Fibroblast of the conjunctiva (primary cell): ENCODE results near the gene WDR59.
"Not testable (repeated sequence)": the region's sequence is repeated elsewhere in the genome, so short reads cannot be mapped to it uniquely, and the experiment has no call there.

Experiments
- DNase-seq: peaks from one replicate; pipeline ENCODE4 v3.0.0-alpha.2; 2010; ENCODE audit warnings: low read depth

Gene WDR59

DNA sequence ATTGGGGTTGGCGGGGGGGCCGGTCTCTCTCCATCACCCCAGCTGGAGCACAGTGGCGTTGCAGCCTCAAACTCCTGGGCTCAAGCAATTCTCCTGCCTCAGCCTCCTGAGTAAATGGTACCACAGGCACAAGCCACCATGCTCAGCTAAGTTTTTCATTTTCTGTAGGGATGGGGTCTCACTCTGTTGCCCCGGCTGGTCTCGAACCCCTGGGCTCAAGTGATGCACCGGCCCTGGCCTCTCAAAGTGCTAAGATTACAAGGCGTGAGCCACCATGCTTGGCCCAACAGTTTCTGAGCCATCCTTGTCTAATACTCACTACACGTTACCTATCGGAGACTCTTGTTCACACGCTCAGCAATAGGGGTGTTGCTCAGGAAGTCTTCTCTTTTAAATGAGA, 11.6 kb downstream of the WDR59 start:
- no peak for DNase-seq

DNA sequence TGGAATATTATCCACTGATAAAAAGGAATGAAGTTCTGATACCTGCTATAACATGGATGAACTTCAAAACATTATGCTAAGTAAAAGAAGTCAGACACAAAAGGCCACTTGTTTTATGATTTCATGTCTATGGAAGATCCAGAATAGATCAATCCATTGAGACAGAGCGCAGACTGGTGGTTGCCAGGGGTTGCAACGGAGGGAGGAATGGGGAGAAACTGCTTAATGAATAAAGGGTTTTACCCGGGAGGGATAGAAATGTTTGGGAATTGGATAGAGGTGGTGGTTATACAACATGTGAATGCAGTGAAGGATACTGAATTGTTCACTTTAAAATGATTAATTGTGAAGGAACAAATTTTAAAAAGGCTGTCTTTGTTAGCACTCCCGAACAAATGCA, 30.2 kb downstream of the WDR59 start:
- DNase-seq, result no peak

DNA sequence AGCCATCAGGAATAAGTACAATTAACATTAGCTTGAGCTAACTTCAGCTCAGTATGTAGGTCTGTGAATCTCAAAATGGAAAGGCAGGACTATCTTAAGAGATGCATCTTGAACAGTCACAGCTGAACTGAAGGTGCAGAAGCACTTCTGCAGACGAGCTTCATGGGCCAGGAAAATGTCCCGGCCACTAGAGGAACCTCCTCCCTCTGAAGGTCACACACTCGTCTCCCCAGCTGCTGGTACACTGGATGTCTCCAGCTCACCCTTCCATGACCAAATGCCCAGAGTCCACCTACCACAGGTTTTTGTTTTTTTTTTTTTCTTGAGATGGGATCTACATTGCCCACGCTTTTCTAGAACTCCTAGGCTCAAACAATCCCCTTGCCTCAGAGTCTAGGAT, 33.2 kb downstream of the WDR59 start:
- no peak for DNase-seq

DNA sequence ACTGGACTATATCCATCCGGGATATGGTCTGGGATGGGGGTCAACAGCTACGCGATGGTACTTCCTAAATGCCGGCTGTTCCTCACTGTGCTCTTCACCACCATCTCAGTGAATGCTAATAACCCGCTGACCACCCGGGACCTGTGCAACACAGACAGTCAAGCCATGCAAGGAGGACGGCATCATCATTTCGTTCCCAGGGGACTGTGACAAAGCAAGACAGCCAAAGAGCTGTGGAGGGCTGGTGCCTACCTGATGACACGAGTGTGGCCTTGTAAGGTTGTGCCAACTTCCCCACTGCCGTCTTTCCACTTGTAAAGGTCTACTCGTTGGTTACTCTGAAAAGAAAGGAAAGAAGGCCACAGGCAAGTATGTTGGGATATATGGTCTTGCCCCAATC, 33.7 kb downstream of the WDR59 start:
- DNase-seq, result no peak

DNA sequence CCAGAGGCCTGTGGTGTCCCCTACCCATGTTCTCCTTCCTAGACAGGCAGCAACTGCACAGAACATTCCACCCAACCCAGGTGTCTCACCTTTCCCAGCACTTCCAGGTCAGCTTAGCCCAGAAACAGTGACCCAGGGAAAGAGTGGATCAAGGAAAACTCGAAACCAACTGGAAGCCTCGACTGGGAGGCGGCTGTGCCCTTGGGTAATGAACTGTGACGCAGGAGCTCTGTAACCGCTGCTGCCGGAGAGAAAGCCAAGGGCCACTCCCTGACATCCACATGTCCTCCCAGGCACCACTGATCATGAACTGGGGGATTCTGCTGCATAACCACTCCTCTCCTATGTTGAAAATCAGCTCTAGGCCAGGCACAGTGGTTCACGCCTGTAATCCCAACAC, 34.4 kb downstream of the WDR59 start:
- no peak for DNase-seq

DNA sequence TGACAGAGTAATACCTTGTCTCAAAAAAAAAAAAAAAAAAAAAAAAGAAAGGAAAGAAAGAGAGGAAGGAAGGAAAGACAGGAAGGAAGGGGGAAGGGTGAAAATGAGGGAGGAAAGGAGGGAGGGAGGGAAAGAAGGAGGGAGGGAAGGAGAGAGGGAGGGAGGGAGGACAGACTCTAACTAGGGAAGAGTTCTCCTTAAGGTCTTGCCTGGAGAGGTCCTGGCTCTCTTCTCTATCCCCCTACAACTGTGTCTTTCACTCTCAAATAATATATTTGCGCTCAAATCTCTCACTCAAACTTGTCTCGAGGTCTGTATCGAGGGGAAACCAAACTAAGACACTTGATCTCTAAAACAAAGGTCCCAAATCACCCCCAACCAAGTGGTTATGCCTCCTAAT, 35.6 kb downstream of the WDR59 start:
- no peak for DNase-seq

DNA sequence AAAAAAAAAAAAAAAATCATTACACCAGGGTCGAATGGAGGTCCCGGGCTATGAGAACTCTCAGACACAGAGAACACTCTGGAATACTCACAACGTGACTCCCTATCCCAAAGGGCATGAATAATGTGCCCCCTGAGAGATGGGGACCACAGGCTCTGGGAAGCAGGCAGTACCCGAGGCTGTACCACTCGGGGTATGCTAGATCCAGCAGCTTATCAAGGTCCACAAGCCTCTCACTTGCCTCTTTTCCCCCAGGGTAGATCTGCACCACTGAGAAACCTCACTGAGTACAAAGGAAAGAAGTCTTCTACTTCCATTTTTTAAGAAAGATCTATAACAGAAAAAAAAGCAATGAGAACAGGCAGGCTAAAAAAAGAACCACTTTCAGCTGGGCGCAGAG, 40.5 kb downstream of the WDR59 start:
- no peak for DNase-seq

DNA sequence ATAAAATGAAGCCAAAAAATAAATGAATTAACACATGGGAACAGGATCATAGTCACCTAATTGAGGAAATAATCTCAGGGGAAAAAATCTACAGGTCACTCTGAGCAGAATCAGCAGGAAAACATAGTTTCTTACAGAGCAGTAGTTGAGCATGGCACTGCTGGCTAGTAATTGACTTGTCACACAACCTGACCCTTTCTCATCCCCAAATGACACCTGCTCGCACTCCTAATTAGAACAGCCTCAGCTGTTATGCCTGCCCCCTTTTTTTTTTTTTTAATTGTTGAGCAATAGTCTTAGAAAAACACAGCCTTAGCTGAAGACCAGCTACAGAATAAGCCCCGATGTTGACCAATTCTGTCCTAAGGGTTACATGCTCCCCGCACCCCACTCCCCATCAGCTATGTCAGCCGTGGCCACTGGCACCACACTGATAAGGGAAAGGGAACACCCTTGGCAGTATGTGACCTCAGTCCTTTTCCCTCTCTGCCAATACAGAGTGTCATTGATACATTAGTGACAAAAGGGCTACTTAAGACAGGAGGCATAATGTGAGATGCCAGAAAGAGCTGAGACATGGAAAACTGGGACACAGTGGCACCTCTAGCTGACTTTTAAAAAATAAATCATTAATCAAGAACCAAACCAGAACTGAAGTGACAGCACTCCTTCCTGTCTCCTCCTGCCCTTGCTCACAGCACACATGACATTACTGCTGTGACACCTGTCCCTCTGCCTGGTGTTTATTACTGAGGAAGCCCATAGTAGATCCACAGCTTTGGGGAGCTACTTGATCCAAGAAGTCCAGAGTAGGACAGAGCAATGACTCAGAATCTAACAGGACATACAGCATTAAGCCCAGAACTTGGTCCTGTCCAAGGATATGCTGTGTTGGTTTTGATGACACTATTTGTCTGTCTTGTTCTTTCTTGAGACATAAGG, 41.7 kb downstream of the WDR59 start:
- no peak for DNase-seq

DNA sequence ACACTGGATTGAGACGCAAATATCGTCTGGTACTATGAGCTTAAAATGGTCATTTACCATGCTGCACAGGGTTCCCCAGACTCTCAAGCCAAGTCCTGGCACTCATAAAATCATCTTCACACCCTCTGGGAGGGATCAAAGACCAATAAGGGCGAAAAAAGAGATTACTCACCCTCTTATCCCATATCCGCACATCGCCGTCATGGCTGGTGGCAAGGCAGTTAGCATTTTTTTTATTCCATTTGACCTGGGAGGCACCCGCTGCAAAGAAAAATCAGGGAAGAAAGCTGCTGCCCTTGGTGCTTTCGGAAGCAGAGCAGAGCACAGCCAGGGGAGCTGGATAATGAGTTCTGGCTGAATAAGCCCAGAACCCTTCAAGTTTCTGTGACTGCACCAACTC, 42.4 kb downstream of the WDR59 start:
- DNase-seq, result no peak

DNA sequence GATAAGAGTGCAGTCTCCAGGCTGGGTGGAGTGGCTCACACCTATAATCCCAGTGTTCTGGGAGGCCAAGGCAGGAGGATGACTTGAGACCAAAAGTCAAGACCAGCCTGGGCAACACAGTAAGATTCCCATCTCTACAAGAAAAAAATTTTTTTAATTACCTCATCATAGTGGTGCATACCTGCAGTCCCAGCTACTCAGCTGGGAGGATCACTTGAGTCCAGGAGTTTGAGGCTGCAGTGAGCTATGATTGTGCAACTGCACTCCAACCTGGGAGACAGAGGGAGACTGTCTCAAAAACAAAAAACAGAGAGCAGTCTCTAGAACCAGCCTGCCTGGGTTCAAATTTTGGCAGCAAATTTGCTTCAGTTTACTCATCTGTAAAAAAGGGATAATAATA, 45.2 kb downstream of the WDR59 start:
- DNase-seq, result no peak

DNA sequence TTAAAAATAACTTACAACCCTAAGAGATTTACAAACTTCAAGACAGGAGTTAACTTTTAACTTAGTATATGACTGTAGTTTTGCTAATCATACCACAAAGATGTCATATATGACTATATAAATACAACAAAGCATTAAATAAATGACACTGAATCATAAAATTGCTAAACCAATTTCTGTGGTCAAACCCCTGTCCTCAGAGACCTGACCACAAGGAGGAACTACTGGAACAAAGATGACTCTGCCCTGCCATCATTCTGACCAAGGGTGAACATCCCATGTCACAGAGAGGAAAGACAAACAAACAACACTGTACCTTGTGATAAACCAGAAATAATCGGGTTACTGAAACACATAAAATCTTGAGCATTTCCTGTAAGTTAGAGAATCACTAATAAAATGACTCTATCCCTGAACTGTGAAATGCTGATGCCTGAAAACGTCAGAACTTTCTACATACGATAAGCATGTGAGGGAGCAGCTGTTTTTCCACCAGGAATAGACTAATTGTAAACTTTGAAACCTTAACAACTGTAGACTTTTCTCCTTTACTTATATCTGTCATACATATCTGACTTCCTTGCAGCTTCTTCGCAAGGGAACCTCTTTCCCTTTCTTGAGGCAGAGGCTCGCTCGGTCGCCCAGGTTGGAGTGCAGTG, 47.9 kb downstream of the WDR59 start:
- no peak for DNase-seq

DNA sequence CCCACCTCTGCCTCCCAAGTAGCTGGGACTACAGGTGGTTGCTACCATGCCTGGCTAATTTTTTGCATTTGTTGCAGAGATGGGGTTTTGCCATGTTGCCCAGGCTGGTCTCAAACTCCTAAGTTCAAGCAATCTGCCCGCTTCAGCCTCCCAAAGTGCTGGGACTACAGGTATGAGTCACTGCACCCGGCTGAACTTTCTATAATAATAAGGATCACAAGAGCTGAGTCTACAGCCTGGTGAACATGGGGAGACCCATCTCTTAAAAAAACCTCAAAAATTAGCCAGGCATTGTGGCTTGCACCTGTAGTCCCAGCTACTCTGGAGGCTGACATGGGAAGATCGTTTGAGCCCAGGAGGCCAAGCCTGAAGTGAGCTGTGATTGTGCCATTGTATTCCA, 53.5 kb downstream of the WDR59 start:
- DNase-seq, result no peak

DNA sequence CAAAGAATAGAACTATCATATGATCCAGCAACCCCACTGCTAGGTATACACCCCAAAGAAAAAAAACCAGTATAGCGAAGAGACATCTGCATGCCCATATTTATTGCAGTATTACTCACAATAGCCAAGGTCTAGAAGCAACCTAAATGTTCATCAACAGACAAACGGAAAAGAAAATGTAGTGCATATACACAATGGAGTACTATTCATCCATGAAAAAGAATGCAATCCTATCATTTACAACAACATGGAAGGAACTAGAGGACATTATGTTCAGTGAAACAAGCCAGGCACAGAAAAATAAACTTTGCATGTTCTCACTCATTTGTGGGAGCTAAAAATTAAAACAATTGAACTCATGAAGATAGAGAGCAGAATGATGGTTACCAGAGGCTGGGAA, 55.3 kb downstream of the WDR59 start:
- DNase-seq, result no peak

DNA sequence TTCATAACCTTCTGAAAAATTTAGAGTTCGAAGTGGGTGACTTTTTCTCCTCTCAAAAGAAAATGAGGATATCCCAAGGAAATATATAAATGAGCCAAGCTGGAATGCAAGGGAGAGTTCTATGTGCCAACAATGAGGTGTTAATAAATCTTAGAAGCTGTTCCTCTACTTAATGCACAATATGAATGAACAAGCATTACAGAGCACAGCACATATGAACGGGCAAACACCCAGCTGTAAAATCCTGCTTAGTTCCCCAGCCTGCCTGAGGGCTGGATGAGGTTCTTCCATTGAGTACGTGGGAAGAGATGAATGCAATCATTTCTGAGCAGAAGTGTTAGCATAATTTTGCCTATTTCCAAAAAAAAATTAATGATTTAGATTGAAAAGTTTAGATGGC, 58.1 kb downstream of the WDR59 start:
- no peak for DNase-seq

DNA sequence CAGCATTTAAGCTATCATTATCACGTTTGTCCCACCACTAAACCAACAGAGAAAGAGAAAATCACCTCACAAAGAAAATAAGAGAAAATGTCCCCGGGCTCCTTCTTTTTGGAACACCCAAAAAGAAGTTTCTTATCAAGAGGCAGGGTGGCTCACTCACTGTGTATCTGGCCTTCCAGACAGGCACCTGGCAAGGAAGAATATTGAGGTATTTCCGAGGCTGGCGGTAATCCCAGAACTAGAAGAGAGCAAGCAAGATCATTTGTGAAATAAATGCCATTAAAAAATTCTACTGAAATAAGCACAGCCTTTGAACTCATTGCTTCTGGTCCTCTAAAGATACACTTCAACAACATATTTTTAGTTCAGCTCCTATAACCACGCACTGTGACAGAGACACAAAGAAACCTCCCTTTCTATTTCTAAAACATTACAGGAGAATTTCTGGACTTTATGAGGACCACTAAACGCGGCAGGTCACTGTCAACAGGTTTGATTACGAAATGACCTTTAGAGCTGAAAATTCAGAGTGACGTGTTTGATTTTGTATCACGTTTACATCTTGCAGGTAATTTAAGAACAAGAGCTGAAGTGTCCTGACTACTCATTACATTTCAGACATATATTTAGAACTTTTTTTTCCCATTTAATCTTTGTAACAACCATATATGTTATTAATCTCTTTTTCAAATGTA, 61.0 kb downstream of the WDR59 start:
- no peak for DNase-seq

DNA sequence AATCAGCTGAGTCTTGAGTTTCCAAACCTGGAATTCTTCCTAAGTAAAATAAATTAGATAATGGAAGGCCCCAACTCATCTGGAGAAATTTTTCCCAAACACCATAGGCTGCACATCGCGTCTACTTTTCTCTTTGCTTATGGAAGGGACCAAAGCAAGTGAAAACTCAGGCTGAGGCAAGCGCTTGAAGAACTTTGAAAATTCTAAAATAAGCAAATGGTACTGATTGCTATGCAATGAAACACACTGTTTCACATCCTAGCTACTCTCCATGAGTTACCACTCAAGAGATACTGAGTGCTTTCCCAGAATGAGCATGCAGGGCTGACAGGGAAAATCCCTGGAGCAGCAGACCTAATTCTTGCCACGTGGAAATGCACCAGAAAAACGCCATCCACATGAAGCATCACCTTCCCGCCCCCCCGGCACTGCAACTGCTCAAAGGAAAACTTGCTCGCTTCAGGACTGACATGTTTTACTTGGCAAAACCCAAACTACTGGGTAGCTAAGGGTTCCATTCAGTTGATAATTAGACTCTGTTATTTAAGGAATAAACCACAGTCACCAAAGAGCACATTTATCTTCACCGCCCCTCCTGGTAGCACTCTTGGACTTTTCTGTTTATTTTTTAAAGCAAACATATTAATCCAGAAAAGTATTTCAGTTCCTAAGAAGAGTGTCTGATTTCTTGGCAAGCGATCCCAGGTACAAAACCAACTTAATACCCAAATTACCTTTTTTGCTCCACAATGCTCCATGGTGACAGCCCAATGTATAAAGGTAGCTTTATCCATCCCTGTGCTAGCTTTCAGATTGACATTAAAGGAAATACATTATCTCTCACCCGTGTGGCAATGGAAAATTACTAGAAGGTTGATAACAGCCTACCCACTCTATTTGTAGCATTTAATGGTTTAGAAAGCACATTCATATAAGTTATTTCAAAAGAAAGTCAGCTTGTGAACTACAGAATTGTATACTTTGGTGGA, 62.5 kb downstream of the WDR59 start:
- DNase-seq, result no peak

DNA sequence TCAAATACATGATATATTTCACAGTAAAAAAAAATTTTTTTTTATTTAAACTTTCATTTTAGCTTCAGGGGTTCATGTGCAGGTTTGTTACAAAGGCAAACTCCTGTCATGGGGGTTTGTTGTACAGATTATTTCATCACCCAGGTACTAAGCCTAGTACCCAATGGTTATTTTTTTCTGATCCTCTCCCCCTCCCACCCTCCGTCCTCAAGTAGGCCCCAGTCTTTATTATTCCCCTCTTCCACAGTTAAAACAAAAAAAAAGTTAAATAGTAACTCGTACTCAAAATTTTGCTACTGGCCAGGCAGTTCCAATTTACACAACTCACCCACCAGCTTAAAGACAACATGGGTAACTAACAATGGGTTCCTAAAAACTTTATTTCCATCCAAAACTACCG, 63.9 kb downstream of the WDR59 start:
- DNase-seq, result no peak

DNA sequence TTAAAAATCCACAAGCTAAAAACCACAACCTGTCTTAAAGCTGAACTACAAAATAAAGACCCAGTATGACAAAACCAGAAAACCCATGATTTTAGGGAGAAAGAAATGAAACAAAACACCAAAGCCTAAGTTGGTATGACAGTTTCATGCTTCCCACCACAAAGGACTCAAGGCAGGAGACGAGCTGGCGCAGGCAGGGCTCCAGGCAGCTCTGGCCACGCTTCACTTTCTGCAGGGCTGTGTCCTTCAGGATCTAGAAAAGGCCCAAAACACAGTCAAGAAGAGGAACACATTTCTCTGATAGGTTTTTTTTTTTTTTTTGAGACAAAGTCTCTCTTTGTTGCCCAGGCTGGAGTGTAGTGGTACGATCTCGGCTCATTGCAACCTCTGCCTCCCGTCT, 75.3 kb downstream of the WDR59 start:
- DNase-seq, result no peak

DNA sequence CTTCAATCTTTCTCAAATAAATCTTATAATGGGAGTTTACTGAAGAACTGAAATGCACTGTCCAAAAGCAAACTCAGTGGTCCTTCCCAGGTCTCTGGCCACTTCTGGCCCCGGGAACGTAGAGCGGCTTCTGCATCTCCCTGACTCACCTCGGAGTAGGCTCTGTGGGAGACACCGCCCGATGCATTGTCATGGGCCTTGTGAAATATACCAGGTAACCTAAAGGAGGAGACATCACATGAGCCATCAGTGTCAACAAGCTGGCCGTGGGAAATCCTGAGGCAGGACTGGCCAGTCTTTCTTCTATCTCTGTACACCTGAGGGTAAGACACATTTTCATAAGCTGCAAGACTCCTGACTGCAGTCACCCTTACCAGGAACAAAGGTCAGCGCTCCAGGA, 76.2 kb downstream of the WDR59 start:
- DNase-seq, result not testable (repeated sequence)

DNA sequence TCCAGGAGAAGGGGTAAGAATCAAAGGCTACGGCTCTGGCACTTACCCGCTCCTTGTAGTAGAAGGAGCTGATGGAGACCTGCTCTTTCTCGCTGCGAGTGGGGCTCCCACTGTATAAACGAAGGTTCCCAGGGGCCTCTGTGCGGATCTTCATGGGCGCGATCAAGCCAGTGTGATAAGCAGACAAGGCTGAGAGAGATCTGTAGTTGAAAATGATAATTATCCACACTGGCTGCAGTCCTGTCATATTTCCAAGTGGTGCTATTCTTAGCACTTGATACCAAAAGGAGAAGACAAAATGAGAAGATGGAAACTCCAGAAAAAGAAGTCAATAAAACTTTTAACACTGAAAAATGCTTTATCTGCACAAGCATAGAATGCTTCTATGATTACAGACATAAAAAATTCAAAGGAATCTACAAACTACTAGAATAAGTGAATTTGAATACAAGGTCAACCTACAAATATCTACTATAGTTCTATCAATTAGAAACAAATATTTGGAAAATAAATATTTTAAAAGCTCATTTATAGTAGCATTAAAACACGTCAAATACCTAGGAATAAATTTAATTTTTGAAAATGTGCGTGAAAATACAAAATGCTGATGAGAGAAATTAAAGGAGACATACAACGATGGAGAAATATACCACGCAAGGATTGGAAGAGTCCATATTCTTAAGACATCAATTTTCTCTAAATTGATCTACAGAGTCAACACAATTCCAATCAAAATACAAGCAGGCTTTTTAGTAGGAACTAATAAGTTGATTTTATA, 80.8 kb downstream of the WDR59 start:
- no peak for DNase-seq

DNA sequence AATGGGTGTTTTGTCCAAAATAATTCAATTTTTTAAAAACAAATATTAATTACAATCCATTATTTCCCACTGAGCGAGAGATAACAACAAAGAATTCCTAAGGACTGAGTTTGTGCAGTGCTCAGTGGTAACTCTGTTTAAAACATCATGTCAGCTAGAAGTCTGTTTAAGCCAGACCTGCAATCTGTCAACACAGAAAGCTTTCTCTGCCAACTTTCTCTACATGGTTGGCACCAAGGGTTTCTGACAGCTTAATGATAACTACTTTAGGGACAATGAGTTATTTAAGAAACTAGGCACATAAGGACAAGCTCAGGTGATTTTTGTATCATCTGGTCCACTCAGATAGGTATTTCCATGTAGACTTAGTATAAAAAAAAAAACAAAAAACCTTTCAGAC, 81.8 kb downstream of the WDR59 start:
- DNase-seq, result no peak
